ENCODE measurements around the gene GYPC.

Gene GYPC

DNA sequence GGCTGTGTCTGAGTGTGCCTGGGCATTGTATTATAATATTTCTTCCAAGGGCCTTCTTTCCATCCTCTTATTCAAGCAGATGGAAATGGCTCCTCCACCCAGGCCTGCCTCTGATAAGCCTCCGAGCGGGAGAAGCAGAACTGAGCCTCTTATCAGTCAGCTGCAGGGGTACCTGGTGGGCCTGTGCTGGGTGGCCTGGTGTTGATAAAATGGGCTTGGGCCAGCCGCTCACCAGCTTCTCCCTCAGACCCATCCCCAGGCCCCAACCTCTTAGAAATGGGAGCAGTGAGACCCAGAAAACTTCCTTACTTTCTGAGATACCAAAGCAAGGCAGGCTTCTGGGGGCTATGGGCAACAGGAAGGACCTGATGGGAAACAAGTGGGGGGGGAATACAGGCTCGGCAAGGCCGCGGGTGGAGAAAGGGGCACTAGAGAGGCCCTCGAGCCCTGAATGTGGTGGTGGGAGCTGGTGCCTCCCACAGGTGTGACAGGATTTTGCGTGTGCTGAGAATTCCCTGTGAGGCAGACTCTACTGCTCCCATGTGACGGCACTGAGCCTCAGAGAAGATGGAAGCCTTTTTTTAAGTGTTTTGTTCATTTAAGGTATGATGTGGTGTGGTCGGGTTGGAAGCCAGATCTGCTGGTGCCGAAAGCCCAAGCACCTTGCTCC, 18.3 kb downstream of the GYPC start:
- ATAC-seq: no peak
- TF ChIP-seq ZC3H10 (CRISPR knock-in tag; IDR thresholded peaks at IDR 0.05) (no peak), GLIS3 (CRISPR knock-in tag; IDR thresholded peaks at IDR 0.05) (no peak), ZFP3 (CRISPR knock-in tag; IDR thresholded peaks at IDR 0.05) (no peak), ZNF8 (CRISPR knock-in tag; IDR thresholded peaks at IDR 0.05) (no peak), SNAI2 (CRISPR knock-in tag; IDR thresholded peaks at IDR 0.05) (no peak), ESRRG (CRISPR knock-in tag; IDR thresholded peaks at IDR 0.05) (no peak), RARB (CRISPR knock-in tag; IDR thresholded peaks at IDR 0.05) (no peak), PPARA (CRISPR knock-in tag; IDR thresholded peaks at IDR 0.05; ENCODE audit: borderline replicate concordance) (no peak), ISL1 (CRISPR knock-in tag; IDR thresholded peaks at IDR 0.05) (no peak), ZNF70 (CRISPR knock-in tag; IDR thresholded peaks at IDR 0.05) (no peak), TOX (CRISPR knock-in tag; IDR thresholded peaks at IDR 0.05; ENCODE audit: borderline replicate concordance) (no peak), ZFP30 (CRISPR knock-in tag; IDR thresholded peaks at IDR 0.05) (no peak), OSR1 (CRISPR knock-in tag; IDR thresholded peaks at IDR 0.05) (no peak), ZNF565 (CRISPR knock-in tag; conservative IDR thresholded peaks at IDR 0.05; ENCODE audit: low read depth) (no peak), CSRNP3 (CRISPR knock-in tag; IDR thresholded peaks at IDR 0.05) (no peak), CSDC2 (CRISPR knock-in tag; IDR thresholded peaks at IDR 0.05) (no peak), BACH2 (CRISPR knock-in tag; IDR thresholded peaks at IDR 0.05; ENCODE audit: borderline replicate concordance) (no peak)
- TF ChIP-seq, protein P1, sequence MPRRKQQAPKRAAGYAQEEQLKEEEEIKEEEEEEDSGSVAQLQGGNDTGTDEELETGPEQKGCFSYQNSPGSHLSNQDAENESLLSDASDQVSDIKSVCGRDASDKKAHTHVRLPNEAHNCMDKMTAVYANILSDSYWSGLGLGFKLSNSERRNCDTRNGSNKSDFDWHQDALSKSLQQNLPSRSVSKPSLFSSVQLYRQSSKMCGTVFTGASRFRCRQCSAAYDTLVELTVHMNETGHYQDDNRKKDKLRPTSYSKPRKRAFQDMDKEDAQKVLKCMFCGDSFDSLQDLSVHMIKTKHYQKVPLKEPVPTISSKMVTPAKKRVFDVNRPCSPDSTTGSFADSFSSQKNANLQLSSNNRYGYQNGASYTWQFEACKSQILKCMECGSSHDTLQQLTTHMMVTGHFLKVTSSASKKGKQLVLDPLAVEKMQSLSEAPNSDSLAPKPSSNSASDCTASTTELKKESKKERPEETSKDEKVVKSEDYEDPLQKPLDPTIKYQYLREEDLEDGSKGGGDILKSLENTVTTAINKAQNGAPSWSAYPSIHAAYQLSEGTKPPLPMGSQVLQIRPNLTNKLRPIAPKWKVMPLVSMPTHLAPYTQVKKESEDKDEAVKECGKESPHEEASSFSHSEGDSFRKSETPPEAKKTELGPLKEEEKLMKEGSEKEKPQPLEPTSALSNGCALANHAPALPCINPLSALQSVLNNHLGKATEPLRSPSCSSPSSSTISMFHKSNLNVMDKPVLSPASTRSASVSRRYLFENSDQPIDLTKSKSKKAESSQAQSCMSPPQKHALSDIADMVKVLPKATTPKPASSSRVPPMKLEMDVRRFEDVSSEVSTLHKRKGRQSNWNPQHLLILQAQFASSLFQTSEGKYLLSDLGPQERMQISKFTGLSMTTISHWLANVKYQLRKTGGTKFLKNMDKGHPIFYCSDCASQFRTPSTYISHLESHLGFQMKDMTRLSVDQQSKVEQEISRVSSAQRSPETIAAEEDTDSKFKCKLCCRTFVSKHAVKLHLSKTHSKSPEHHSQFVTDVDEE (CRISPR knock-in tag; IDR thresholded peaks at IDR 0.05): no peak
- TF ChIP-seq, protein P2, sequence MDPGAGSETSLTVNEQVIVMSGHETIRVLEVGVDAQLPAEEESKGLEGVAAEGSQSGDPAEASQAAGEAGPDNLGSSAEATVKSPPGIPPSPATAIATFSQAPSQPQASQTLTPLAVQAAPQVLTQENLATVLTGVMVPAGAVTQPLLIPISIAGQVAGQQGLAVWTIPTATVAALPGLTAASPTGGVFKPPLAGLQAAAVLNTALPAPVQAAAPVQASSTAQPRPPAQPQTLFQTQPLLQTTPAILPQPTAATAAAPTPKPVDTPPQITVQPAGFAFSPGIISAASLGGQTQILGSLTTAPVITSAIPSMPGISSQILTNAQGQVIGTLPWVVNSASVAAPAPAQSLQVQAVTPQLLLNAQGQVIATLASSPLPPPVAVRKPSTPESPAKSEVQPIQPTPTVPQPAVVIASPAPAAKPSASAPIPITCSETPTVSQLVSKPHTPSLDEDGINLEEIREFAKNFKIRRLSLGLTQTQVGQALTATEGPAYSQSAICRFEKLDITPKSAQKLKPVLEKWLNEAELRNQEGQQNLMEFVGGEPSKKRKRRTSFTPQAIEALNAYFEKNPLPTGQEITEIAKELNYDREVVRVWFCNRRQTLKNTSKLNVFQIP (CRISPR knock-in tag; IDR thresholded peaks at IDR 0.05; ENCODE audit: borderline replicate concordance, low read depth): no peak
- TF ChIP-seq, protein P3, sequence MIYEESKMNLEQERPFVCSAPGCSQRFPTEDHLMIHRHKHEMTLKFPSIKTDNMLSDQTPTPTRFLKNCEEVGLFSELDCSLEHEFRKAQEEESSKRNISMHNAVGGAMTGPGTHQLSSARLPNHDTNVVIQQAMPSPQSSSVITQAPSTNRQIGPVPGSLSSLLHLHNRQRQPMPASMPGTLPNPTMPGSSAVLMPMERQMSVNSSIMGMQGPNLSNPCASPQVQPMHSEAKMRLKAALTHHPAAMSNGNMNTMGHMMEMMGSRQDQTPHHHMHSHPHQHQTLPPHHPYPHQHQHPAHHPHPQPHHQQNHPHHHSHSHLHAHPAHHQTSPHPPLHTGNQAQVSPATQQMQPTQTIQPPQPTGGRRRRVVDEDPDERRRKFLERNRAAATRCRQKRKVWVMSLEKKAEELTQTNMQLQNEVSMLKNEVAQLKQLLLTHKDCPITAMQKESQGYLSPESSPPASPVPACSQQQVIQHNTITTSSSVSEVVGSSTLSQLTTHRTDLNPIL (CRISPR knock-in tag; IDR thresholded peaks at IDR 0.05; ENCODE audit: low read depth): no peak

GRCh38 chr2:126675637-126676036, 19.7 kb downstream of the GYPC start:
- ATAC-seq: no peak
- TF ChIP-seq ESRRG (CRISPR knock-in tag; IDR thresholded peaks at IDR 0.05): no peak
- no peak for TF ChIP-seq BACH2 (CRISPR knock-in tag; IDR thresholded peaks at IDR 0.05; ENCODE audit: borderline replicate concordance)
- TF ChIP-seq, protein P2 (CRISPR knock-in tag; IDR thresholded peaks at IDR 0.05; ENCODE audit: borderline replicate concordance, low read depth): no peak
- TF ChIP-seq, protein P1 (CRISPR knock-in tag; IDR thresholded peaks at IDR 0.05): no peak
- no peak for TF ChIP-seq ZFP3 (CRISPR knock-in tag; IDR thresholded peaks at IDR 0.05)
- no peak for TF ChIP-seq TOX (CRISPR knock-in tag; IDR thresholded peaks at IDR 0.05; ENCODE audit: borderline replicate concordance)
- no peak for TF ChIP-seq RARB (CRISPR knock-in tag; IDR thresholded peaks at IDR 0.05)
- TF ChIP-seq, protein P3 (CRISPR knock-in tag; IDR thresholded peaks at IDR 0.05; ENCODE audit: low read depth): no peak

All from SK-N-SH treated with all-trans-retinoic acid at 6 μM for 48 hours (cell line).